ENCODE results near the gene GPR55.
"Not testable (repeated sequence)": the region's sequence is repeated elsewhere in the genome, so short reads cannot be mapped to it uniquely, and the experiment has no call there.

GPR55 gene

GRCh38 chr2:230937362-230937761 lies 12.3 kb upstream of the GPR55 start:
- Mint-ChIP-seq H3K36me3 (ENCODE audit: insufficient read depth) (peaks cover 3% of the 10 kb centered on the region), H3K4me3 (no peak overlapping the region), H3K27me3 (peaks cover 0 to 52% of the 10 kb centered on the region in 2 donors), H3K27ac (no peak overlapping the region), H3K9me3 (peaks cover 0 to 11% of the 10 kb centered on the region in 2 donors), H3K4me1 (ENCODE audit: low read depth in 2 of 2) (peaks cover 9 to 11% of the 10 kb centered on the region in 2 donors)
- ATAC-seq (replicated peaks): no peak
- no peak for DNase-seq

GRCh38 chr2:230936243-230936642 lies 11.2 kb upstream of the GPR55 start:
- not testable (repeated sequence) for DNase-seq; ATAC-seq (replicated peaks); H3K27ac Mint-ChIP-seq; H3K36me3 Mint-ChIP-seq (ENCODE audit: insufficient read depth); H3K4me3 Mint-ChIP-seq
- peaks cover 0 to 52% of the 10 kb centered on the region in 2 donors for H3K27me3 Mint-ChIP-seq
- peaks cover 0 to 11% of the 10 kb centered on the region in 2 donors for H3K9me3 Mint-ChIP-seq
- H3K4me1 Mint-ChIP-seq (ENCODE audit: low read depth in 2 of 2): peaks cover 18 to 22% of the 10 kb centered on the region in 2 donors

GRCh38 chr2:230935130-230935430 lies 10.0 kb upstream of the GPR55 start:
- peaks cover 0 to 11% of the 10 kb centered on the region in 2 donors for H3K9me3 Mint-ChIP-seq
- H3K36me3 Mint-ChIP-seq (ENCODE audit: insufficient read depth): peaks cover 3% of the 10 kb centered on the region
- H3K27ac Mint-ChIP-seq: peak overlapping the region in 1 of 2 donors; percentile 9
- peaks cover 23 to 32% of the 10 kb centered on the region in 2 donors for H3K4me1 Mint-ChIP-seq (ENCODE audit: low read depth in 2 of 2)
- no peak for ATAC-seq (replicated peaks)
- peaks cover 0 to 57% of the 10 kb centered on the region in 2 donors for H3K27me3 Mint-ChIP-seq
- no peak overlapping the region for H3K4me3 Mint-ChIP-seq
- no peak for DNase-seq

DNA sequence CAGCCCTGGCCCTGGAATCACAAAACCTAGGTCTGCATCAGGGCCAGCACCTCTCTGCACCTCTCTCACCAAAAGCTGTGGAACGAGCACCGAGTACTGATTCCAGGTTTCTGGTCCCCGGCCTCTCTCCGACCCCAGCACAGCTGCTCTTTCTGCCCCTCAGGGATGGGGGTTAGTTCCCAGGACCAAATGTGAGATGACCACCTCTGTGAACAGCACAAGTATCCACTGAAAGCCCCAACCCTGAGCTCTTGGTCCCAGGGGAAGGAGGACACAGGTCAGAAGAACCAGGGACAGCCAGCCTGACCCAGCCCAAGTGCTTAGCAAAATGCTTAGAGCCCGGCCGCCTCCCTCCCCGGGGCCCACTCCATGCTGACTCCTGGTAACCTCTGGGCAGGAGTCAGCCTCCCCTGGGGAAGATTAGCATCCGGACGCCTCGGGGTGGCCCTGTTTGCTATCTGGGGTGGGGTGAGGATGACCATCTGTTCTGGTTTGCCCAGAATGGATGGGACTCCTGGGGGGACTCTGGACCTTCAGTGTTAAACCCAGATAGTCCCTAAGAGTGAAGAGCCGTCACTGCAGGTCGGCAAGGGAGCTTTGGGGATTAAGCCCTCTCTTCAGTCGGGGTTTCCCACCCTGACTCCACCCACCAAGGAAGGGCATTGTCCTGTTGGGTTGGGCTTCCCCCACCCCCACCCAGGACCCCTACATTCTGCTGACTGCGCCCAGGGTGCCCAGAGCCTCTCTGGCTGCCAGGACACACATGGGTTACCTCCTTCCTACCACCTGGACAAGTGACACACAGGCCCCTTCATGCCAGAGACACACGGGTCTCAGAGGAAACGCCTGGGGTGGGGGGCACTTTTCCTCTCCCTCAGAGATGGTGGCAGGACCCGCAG lies 9.4 kb upstream of the GPR55 start:
- ATAC-seq (replicated peaks): no peak
- Mint-ChIP-seq H3K4me3 (no peak overlapping the region), H3K27ac (no peak overlapping the region), H3K9me3 (peaks cover 0 to 11% of the 10 kb centered on the region in 2 donors), H3K36me3 (ENCODE audit: insufficient read depth) (peaks cover 3% of the 10 kb centered on the region), H3K27me3 (peaks cover 0 to 53% of the 10 kb centered on the region in 2 donors), H3K4me1 (ENCODE audit: low read depth in 2 of 2) (peaks cover 23 to 32% of the 10 kb centered on the region in 2 donors)
- DNase-seq: no peak

GRCh38 chr2:230933521-230934180 lies 8.6 kb upstream of the GPR55 start:
- peaks cover 23 to 32% of the 10 kb centered on the region in 2 donors for H3K4me1 Mint-ChIP-seq (ENCODE audit: low read depth in 2 of 2)
- H3K27me3 Mint-ChIP-seq: peaks cover 0 to 45% of the 10 kb centered on the region in 2 donors
- peaks cover 7% of the 10 kb centered on the region for H3K36me3 Mint-ChIP-seq (ENCODE audit: insufficient read depth)
- H3K27ac Mint-ChIP-seq: no peak overlapping the region
- no peak for ATAC-seq (replicated peaks)
- peaks cover 0 to 11% of the 10 kb centered on the region in 2 donors for H3K9me3 Mint-ChIP-seq
- H3K4me3 Mint-ChIP-seq: peak overlapping the region in 1 of 2 donors; percentile 29
- no peak for DNase-seq

DNA sequence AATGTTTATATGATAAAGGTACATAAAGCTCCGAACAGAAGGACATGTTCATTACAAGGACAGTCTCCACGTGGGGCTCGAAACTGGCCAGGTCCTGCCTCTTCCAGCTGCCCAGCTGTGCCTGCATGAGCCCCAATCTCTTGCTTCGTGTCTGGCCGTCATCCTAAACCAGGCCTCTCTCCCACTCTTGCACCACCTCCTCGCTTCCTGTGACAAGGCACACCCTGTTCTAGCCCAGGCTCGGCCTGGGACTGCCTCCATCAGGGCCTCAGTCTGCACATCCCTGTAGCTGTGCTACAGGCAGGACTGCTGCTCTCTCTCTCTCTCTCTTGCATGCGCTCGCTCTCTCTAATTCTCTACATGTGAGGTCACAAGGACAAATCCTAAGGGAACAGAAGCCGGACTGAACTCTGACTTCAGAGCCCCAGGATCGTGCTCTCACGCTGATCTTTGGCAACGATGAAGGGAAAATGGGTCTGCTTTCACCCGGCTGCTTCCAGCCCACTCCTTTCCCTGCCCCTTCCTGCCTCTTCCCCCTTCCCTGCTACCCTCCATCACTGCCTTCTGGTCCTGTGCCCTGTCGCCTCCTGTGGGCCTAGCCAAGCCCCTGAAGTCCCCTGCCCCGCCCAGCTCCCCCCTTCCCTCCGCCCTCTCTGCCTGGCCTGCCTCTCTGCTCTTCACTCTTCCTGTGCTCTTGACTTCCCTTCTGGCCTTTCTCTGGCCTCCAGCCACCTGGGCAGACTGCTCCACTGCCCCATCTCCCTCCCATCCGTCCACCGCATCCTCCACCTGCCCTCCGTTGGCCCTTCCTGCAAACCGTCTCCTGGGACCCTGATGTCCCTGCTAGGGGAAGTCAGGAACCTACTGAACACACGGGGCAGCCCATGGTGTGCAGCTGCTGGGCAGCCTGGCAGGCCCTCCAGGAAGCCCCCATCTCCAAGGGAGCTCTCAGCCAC lies 7.8 kb upstream of the GPR55 start:
- Mint-ChIP-seq H3K36me3 (ENCODE audit: insufficient read depth) (peaks cover 7% of the 10 kb centered on the region), H3K27me3 (peaks cover 0 to 45% of the 10 kb centered on the region in 2 donors), H3K27ac (no peak overlapping the region), H3K9me3 (peaks cover 0 to 11% of the 10 kb centered on the region in 2 donors), H3K4me1 (ENCODE audit: low read depth in 2 of 2) (peaks cover 23 to 32% of the 10 kb centered on the region in 2 donors), H3K4me3 (peak overlapping the region; percentile 30 to 74)
- ATAC-seq (replicated peaks) (peak; percentile 48), DNase-seq (no peak)

DNA sequence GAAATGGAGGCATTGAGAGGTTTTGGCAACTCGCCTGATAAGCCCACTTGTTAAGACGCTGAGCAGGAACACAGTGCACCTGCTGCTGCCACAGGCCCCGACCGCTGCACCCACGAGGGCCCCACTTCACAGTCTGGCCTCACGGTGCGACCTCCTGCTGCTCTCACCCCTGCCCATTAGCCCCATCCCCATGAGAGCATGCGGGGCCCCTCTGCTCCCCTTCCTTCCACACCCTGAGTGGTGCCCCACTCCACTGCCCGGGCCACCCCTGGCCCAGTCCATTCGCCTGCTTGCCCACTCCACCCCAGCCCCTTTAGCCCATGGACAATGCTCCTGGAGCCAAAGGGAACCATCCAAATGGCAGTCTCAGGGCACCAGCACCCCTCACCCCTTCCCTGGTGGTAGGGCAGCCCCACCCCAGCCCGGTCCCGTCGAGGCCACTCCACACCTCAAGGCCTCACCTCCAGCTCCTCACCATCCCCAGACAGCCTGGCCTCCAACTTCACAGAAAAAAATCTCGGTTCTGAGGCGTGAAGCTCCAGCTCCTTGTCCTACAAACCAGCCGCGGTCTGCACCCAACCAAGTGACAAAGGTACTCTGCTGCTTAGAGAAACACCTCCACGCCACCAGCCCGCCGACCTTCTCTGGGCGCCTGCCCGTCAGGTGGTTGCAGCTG lies 6.7 kb upstream of the GPR55 start:
- peaks cover 0 to 11% of the 10 kb centered on the region in 2 donors for H3K9me3 Mint-ChIP-seq
- H3K4me1 Mint-ChIP-seq (ENCODE audit: low read depth in 2 of 2): peaks cover 23 to 35% of the 10 kb centered on the region in 2 donors
- H3K27me3 Mint-ChIP-seq: peaks cover 0 to 45% of the 10 kb centered on the region in 2 donors
- peaks cover 7% of the 10 kb centered on the region for H3K36me3 Mint-ChIP-seq (ENCODE audit: insufficient read depth)
- peak overlapping the region; percentile 59 to 90 for H3K27ac Mint-ChIP-seq
- ATAC-seq (replicated peaks): peak; percentile 64
- DNase-seq: peak in 1 of 3 experiments; percentile 18
- peak overlapping the region; percentile 58 to 74 for H3K4me3 Mint-ChIP-seq

DNA sequence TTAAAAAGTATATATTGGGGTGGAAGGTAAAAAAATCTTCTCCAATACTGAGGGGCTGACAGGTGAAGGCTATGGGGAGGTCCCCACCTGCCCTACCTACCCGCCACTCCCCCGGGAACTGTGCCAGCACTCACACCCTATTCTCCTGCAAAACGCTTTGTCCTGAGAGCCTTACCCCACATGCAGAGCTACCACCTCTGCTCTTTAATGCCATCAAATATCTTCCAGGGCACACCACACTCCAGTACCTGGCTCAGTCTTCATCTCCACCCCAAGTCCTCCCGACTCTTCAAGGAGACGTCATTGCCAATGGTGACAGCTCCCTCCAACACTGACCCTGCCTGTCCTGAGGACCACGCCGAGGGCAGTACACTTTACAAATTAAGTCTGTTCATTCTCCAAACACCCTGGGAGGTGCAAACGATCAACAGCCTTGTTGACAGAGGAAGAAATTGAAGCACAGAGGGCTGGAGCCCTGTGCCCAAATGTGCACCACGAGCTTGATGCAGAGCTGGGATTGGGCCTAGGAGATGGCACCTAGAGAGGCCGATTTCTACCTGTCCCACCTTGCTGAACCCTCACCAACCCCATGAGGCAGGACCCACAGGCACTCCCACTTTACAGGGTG lies 6.0 kb upstream of the GPR55 start:
- Mint-ChIP-seq H3K27ac (peak overlapping the region in 1 of 2 donors; percentile 90), H3K36me3 (ENCODE audit: insufficient read depth) (peaks cover 7% of the 10 kb centered on the region), H3K27me3 (peaks cover 0 to 45% of the 10 kb centered on the region in 2 donors), H3K4me3 (peak overlapping the region; percentile 58 to 74), H3K9me3 (peaks cover 0 to 9% of the 10 kb centered on the region in 2 donors), H3K4me1 (ENCODE audit: low read depth in 2 of 2) (peaks cover 23 to 35% of the 10 kb centered on the region in 2 donors)
- DNase-seq: no peak
- ATAC-seq (replicated peaks): no peak

GRCh38 chr2:230930149-230930780 lies 5.2 kb upstream of the GPR55 start:
- Mint-ChIP-seq H3K36me3 (ENCODE audit: insufficient read depth) (peaks cover 7% of the 10 kb centered on the region), H3K27me3 (peaks cover 0 to 41% of the 10 kb centered on the region in 2 donors), H3K27ac (peak overlapping the region in 1 of 2 donors; percentile 75), H3K4me1 (ENCODE audit: low read depth in 2 of 2) (peaks cover 23 to 37% of the 10 kb centered on the region in 2 donors), H3K9me3 (peaks cover 0 to 2% of the 10 kb centered on the region in 2 donors), H3K4me3 (no peak overlapping the region)
- DNase-seq (no peak), ATAC-seq (replicated peaks) (no peak)

GRCh38 chr2:230929381-230930148 lies 4.5 kb upstream of the GPR55 start:
- Mint-ChIP-seq H3K9me3 (no peaks in the 10 kb centered on the region), H3K36me3 (ENCODE audit: insufficient read depth) (peaks cover 7% of the 10 kb centered on the region), H3K4me3 (no peak overlapping the region), H3K27ac (no peak overlapping the region), H3K4me1 (ENCODE audit: low read depth in 2 of 2) (peaks cover 26 to 43% of the 10 kb centered on the region in 2 donors), H3K27me3 (peaks cover 0 to 45% of the 10 kb centered on the region in 2 donors)
- ATAC-seq (replicated peaks) (no peak), DNase-seq (no peak)

DNA sequence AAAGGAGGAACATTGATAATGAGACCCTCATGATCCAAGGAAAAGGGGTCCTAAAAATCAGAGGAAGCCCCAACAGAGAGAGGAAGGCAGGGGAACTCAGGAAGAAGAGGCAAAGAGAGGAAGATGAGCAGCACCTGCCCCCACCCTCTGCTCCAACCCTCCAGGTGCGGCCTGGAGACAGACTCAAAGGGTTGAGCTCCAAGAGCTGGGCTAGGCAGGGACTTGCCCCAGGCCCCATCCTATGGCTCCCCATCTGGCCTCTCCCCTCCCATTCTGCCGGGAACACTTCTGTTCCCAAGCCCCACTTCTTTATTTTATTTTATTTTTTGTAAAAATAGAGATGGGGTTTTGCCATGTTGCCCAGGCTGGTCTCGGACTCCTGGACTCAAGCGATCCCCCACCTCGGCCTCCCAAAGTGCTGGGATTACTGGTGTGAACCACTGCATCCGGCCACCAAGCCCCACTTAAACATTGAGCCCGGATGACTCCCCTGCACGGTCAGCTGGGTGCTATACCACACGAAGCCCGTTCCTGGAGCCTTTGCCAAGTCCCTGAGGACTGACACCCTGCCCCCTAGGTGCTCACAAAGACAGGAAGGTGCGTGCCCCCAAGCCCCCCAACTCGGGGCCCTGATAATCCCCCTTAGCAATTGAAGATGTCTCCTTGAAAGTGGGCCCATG lies 3.8 kb upstream of the GPR55 start:
- ATAC-seq (replicated peaks) (no peak), DNase-seq (no peak)
- H3K4me1 Mint-ChIP-seq (ENCODE audit: low read depth in 2 of 2): peaks cover 32 to 49% of the 10 kb centered on the region in 2 donors
- H3K4me3 Mint-ChIP-seq: no peak overlapping the region
- H3K27me3 Mint-ChIP-seq: peaks cover 3 to 45% of the 10 kb centered on the region in 2 donors
- H3K9me3 Mint-ChIP-seq: no peaks in the 10 kb centered on the region
- H3K36me3 Mint-ChIP-seq (ENCODE audit: insufficient read depth): peaks cover 11% of the 10 kb centered on the region
- H3K27ac Mint-ChIP-seq: no peak overlapping the region

Measured in effector memory CD8-positive, alpha-beta T cell (primary cell).